Kidney (tissue), 14 donors: ENCODE data around the gene GPSM1. TPM values are rescaled to one million over a fixed set of nuclear protein-coding genes. Genes with fewer than 3 reads are reported as not detected.

Experiments used
- DNase-seq, 5 donors: peaks; one replicate each; pipeline ENCODE4 v3.0.0-alpha.2; 2013 to 2020
- FAIRE-seq: peaks from 2 replicates; lab custom pipeline; 2012; peaks lifted over from hg19 to GRCh38; lab: Jason Lieb, UNC
- H3K27ac ChIP-seq, 2 donors: one replicate each; pipeline ENCODE4 v1.7.0; 2013; ENCODE audit warnings: low read depth in 2 of 2, low read length in 2 of 2, inconsistent platforms in 1 of 2
- H3K27me3 ChIP-seq: one replicate; pipeline ENCODE4 v1.7.1; 2013; ENCODE audit warnings: low read length, inconsistent platforms; ENCODE audit not compliant: control insufficient read depth, insufficient read depth
- H3K36me3 ChIP-seq, 3 donors: one replicate each; pipeline versions ENCODE4 v1.7.0 to v1.7.1; 2013; ENCODE audit warnings: low read length in 3 of 3, control low read depth in 1 of 3, inconsistent platforms in 1 of 3; ENCODE audit not compliant: insufficient read depth in 3 of 3, control insufficient read depth in 2 of 3
- H3K4me1 ChIP-seq, 3 donors: one replicate each; pipeline versions ENCODE4 v1.7.0 to v1.7.1; 2013; ENCODE audit warnings: low read length in 3 of 3, inconsistent platforms in 1 of 3, low read depth in 1 of 3; ENCODE audit not compliant: control insufficient read depth in 2 of 3, insufficient read depth in 2 of 3
- H3K4me3 ChIP-seq, 3 donors: one replicate each; pipeline versions ENCODE4 v1.7.0 to v1.8.1; 2013; ENCODE audit warnings: low read length in 3 of 3, control low read depth in 1 of 3, inconsistent platforms in 1 of 3
- H3K9ac ChIP-seq, 3 donors: one replicate each; pipeline versions ENCODE4 v1.7.0 to v1.7.1; 2013; ENCODE audit warnings: low read length in 3 of 3, control low read depth in 1 of 3, inconsistent platforms in 1 of 3
- H3K9me3 ChIP-seq, 3 donors: one replicate each; pipeline versions ENCODE4 v1.7.0 to v1.7.1; 2013; ENCODE audit warnings: low read length in 3 of 3, control low read depth in 1 of 3, inconsistent platforms in 1 of 3; ENCODE audit not compliant: control insufficient read depth in 2 of 3, insufficient read depth in 1 of 3
- intact Hi-C: fragments of 100-400 bp; cut with DNase I; formaldehyde crosslinking; loops from one replicate; pipeline ENCODE4 v1.11.1; 2022
- polyA plus RNA-seq: library from polyadenylated mRNA; stranded (reverse); fragments of 350-450 nt; fragmentation: Illumina TruSeq; extraction: RNeasy Lipid Tissue Mini Kit (QIAGEN cat#74804); gene quantifications from one replicate; pipeline ENCODE4 v1.2.3, GENCODE V29; 2014; ENCODE audit warnings: low read depth, low replicate concordance; ENCODE audit not compliant: insufficient read depth
- total RNA-seq: library from RNA; stranded (reverse); fragmentation: NEBNext Ultra II Directional; extraction: Animal tissue kit (Norgen Biotek cat#: 25700); gene quantifications from one replicate; pipeline ENCODE4 v1.2.1, GENCODE V29; 2021
- TF ChIP-seq, protein P1 (sequence below): IDR thresholded peaks from 3 replicates; pipeline ENCODE4 v1.5.1; 2012; ENCODE audit warnings: mild to moderate bottlenecking, moderate library complexity, borderline replicate concordance; ENCODE audit not compliant: insufficient read depth; ENCODE audit errors: extremely low read depth
- donor health status: control.
- donor health status: control.
- donor health status: control.
- donor health status: control.
- donor health status: control.
- donor health status: DM: yes; HTN: yes; CAD: no.
- donor health status: Normal renal cell carcinoma (clear cell type).

Gene GPSM1
- total and polyA plus RNA-seq, 2 donors from 2014 or later, result 11.6 to 11.9 TPM

DNA sequence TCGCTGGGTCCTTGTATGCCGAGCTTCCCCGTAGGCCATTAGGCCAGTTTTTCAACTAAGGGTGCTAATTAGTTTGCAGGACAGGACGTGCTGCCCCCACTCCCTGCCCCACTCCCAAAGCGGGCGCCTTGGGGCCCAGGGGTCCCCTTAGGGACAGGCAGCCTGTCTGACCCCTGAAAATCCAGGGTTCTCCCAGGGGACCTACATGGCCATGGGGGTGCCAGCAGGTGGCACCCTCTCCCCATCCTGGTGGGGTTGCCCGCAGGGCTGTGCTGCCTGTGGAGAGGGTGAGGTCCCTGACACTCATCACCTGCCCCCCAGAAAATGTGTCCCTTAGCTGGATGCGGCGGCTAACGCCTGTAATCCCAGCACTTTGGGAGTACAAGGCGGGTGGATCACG is 14.9 kb upstream of the GPSM1 start:
- peak in 3 of 5 donors; percentile 45 to 63 (median 54) for DNase-seq
- intact Hi-C loops, result no loop called here
- H3K9me3 ChIP-seq, result peaks cover 2 to 7% (median 3%) of the 10 kb centered on the region in 3 donors

DNA sequence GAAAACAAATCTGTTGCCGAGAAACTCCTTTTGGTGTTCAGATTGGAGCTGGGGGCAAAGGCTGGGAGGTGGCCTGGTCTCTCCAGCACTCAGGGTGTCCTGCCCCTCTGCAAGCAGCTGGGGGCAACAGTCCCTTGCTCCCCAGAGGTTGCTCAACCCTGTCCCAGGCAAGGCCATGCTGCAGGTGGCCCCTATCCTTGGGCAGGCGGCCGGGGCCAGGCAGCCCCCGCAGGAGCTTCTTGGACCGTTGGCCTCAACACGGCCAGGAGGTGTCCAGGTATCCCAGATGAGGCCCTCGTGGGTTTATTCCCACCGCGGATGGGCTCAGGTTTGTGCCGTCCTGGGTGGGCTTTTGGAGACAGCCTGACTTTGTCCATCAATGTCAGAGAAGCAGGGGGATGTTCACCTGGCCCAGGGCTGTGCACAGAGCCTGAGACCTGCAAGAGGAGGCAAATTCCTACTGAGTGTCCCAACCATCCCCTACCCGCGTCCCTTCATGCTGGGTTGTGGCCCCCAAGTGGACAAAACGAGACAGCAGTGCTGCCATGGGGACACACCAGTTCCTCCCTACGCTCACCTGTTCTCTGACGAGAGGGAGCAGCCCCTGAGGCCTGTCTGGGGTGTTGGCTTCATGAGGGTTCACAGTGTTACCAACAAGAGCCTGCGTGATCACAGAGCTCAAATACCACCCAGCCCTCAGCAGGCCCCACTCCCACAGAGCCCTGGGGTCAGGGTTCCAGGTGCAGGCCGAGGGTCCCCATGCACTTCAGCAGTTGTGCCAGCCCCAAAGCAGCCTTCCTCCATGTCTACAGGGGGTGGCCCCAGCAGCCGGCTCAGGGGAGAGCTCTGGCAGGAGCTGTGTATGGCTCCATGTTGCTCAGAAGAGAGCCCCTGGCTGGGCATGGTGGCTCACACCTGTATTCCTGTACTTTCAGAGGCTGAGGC is 14.0 kb upstream of the GPSM1 start:
- H3K9me3 ChIP-seq, result peaks cover 1 to 7% (median 2%) of the 10 kb centered on the region in 3 donors
- no peaks in the 10 kb centered on the region for H3K36me3 ChIP-seq
- H3K4me1 ChIP-seq, result peaks cover 0 to 11% (median 9%) of the 10 kb centered on the region in 3 donors
- no peak overlapping the region for H3K27ac ChIP-seq
- DNase-seq, result peak in 1 of 5 donors; percentile 66
- no peak overlapping the region for H3K9ac ChIP-seq
- intact Hi-C loops, result no loop called here
- no peak for FAIRE-seq
- no peaks in the 10 kb centered on the region for H3K27me3 ChIP-seq
- H3K4me3 ChIP-seq, result no peak overlapping the region
- TF ChIP-seq, protein P1, sequence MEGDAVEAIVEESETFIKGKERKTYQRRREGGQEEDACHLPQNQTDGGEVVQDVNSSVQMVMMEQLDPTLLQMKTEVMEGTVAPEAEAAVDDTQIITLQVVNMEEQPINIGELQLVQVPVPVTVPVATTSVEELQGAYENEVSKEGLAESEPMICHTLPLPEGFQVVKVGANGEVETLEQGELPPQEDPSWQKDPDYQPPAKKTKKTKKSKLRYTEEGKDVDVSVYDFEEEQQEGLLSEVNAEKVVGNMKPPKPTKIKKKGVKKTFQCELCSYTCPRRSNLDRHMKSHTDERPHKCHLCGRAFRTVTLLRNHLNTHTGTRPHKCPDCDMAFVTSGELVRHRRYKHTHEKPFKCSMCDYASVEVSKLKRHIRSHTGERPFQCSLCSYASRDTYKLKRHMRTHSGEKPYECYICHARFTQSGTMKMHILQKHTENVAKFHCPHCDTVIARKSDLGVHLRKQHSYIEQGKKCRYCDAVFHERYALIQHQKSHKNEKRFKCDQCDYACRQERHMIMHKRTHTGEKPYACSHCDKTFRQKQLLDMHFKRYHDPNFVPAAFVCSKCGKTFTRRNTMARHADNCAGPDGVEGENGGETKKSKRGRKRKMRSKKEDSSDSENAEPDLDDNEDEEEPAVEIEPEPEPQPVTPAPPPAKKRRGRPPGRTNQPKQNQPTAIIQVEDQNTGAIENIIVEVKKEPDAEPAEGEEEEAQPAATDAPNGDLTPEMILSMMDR, result no peak

More for the DNA sequence above, 14.9 kb upstream of the GPSM1 start:
- H3K27ac ChIP-seq, result no peak overlapping the region
- H3K9ac ChIP-seq, result no peak overlapping the region
- TF ChIP-seq, protein P1, result peak; percentile 44
- no peak for FAIRE-seq
- H3K36me3 ChIP-seq, result peaks cover 0 to 2% (median 0%) of the 10 kb centered on the region in 3 donors
- peaks cover 0 to 11% (median 9%) of the 10 kb centered on the region in 3 donors for H3K4me1 ChIP-seq
- no peak overlapping the region for H3K4me3 ChIP-seq
- H3K27me3 ChIP-seq, result no peaks in the 10 kb centered on the region

DNA sequence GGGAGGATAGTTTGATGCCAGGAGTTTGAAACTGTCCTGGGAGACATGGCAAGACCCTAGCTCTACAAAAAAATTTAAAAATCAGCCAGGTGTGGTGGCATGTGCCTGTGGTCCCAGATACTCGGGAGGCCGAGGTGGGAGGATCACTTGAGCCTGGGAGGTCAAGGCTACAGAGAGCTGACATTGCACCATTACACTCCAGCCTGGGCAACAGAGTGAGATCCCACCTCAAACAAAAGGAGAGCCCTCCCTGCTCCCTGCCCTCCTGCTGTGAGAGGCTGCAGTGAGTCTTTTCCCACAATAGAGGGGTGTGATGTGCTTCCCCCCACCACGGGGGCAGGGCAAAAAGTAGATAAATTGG is 13.3 kb upstream of the GPSM1 start:
- H3K9me3 ChIP-seq, result peaks cover 1 to 7% (median 2%) of the 10 kb centered on the region in 3 donors
- FAIRE-seq (no peak), DNase-seq (no peak)
- intact Hi-C loops, result no loop called here
- H3K9ac ChIP-seq, result no peak overlapping the region
- no peak overlapping the region for H3K4me3 ChIP-seq
- TF ChIP-seq, protein P1, result no peak
- no peaks in the 10 kb centered on the region for H3K36me3 ChIP-seq
- H3K27me3 ChIP-seq, result no peaks in the 10 kb centered on the region
- H3K4me1 ChIP-seq, result peaks cover 0 to 6% (median 5%) of the 10 kb centered on the region in 3 donors
- H3K27ac ChIP-seq, result no peak overlapping the region
